NCI-H2196 treated with DMSO at 0.1 percent for 48 hours (cell line): ENCODE data around the gene BRWD1.
A peak's percentile ranks its signal among the peaks of the same experiment; 100 is the strongest.

ENCODE experiments used
- DNase-seq: peaks from one replicate; lab custom pipeline; 2025; ENCODE audit not compliant: unreplicated experiment; lab: John Stamatoyannopoulos, UW

BRWD1 gene

DNA sequence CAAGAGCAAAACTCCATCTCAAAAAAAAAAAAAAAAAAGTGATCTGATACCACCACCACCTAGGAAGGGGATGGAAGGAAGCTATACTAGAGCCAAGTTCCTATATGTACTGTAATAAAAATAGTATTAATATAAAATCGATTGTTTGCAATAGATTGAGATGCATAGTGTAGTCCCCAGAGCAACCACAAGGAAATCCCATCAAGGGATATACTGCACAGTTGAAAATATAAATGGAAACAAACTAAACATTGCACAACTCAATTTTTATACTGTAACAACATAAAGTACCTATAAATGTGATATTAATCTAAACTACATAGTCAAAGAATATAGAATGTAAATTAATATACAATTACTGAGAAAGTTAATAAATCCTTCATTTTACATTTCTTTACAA is 109.3 kb downstream of the BRWD1 start:
- DNase-seq: no peak

DNA sequence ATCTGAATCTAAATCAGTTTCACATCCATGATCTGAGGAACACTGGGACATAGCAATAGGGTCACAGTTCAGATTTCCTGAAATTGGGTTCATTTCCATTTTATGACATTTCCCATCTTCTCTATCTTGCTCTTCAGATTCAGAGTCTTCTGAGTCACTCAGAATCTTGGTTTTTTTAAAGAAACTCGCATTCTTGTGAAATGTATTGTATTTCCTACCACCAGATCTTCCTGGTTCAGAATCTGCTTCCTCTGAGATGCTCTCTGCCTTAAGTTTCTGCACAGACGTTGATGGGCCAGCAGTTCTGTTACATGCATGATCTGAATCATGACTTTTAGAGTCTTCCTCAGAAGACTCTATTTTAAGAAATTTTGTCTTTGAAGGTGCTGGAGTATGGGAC is 114.6 kb downstream of the BRWD1 start:
- DNase-seq: no peak

GRCh38 chr21:39197448-39198233 is 115.8 kb downstream of the BRWD1 start:
- DNase-seq: no peak

DNA sequence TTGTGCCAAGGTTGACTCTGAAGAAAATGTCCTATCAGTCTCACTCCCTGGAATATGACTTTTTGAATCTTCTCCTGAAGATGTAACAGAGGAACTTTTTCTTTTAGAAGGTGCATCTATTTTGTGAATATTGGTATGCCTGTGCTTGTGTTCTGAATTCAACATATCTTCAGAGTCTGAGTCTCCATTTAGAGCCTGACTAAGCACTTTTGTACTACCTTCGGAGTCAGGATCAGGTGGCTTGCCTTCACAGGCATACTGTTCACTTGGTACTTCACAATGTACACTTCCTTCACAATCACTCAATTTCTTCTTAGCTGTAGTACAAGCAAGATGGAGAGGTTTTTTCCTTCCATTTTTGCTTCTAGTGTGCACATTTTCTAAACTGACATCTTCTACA is 116.6 kb downstream of the BRWD1 start:
- no peak for DNase-seq

DNA sequence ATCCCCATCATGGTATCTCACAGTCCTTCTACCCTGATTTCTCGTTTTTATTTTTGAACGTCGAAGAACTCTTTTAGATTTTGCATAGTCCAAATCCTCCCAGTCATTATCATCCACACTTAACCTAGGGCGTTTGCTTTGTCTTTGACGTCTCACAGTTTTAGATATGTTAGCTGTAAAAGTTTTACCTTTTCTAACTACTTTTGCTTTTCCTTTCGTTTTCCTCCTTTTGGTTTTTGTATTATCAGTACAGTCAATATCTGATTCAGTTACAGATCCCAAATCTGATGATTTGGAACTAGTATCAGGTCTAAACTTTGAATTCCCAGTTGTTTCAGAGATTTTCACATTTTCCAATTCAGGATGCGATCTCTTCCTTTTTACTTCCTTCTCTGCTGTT is 117.1 kb downstream of the BRWD1 start:
- DNase-seq: no peak

- DNase-seq: no peak
Observed at GRCh38 chr21:39193380-39193779, 120.1 kb downstream of the BRWD1 start.

DNA sequence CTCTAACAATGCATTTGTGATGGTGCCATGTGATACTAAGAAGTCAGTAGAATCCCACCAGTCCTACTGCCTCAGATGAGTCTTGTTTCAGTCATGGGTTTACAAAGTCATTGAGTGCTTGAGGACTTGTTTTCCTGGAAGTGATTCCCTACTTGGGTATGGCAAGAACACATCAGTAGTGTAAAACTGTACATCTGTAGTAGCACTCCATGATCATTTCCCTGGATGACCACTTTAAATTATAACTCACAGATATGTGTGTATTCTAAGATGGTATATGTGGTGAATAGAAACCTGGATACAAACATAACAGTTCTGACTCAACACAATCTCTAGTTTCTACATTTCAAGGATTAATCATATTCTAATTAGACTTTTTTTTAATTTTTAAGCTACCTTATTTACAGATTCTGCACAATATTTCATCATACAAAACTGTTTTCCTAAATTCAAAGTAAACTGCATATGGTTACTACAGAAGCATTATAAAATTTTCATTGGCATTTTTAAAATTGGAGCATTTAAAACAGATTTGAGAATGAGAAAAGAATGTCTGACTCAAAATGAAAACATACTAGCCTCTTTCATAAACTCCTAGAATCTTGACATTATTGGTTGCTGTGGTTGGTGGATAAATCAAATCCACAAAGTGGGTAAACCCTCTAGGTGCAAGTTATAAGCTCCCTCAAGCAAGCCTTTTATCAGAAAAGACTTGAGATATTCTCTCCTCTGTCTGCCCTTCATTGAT is 123.4 kb downstream of the BRWD1 start:
- DNase-seq: no peak

DNA sequence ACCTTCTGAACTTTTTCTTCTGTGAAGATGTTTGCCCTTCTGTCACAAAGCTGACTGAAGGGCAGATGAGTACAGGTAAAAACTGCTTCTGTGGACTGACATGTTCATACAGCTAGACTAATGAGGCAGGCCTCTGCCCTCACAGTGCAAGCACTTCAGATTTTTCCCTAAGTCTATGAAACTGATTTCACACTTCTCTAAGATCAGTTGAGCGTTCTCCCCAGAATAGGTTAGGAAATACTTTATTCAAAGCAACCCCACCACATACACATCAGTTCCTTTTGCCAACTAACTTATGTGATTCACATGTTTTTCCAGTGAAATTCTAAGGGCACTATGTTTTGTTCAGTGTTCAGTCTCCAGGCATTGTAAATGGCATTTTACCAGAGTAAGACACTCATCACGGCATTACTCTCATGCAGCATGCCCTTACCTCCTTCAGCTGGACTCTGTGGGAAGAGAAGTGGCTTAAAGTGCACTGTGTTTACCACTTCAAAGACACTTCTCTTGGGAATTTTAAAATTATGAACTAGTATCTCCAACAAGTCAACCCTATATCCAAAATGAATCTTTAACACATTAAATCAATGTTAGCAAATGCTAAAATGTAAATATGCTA is 124.8 kb downstream of the BRWD1 start:
- DNase-seq: no peak

- no peak for DNase-seq
Observed at GRCh38 chr21:39187141-39187540, 126.3 kb downstream of the BRWD1 start.

GRCh38 chr21:39186676-39187075 is 126.8 kb downstream of the BRWD1 start:
- DNase-seq: no peak

GRCh38 chr21:39185157-39185556 is 128.3 kb downstream of the BRWD1 start:
- no peak for DNase-seq

GRCh38 chr21:39184050-39184980 is 129.1 kb downstream of the BRWD1 start:
- no peak for DNase-seq

GRCh38 chr21:39183272-39184049 is 130.0 kb downstream of the BRWD1 start, which contains the start of gene PSMG1:
Gene PSMG1, minus strand, starts transcription at chr21:39183451. Its CDS starts 66 bp downstream, at chr21:39183385.
- peak; percentile 82 for DNase-seq

DNA sequence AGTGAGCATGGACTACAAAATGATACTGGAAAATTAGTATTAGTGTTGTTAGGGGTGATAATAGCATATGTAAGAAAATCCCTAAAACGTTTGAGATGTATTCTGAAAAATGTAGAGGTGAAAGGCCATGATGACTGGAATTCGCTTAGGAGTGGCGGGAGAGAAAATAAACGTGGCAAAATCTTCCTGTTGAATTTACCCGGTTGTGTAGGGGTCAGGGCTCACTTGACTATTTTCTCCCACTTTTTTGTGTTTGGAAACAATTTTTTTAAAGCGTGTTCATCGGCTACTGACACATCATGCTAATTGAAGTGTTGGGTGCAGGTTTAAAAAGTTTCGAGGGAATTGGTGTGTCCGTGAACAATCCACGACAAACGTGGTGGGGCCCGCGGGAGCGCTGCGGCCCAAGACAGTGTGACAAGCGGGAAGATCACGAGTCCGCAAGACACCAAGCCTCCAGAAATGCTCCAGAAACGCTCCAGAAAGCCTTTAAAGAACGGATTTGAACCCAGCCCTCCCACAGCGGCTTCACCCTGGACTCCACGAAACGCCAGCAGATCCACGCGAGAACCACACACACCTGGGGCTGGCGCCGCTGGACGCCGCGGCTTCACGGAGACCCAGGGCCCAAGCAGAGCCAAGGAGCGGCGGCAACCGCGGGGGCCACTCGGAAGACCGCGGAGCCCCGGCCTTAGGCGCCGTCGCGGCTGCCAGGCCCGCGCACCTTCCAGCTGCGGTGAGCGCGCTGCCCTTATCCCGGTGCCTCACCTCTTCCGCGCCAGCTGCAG is 130.8 kb downstream of the BRWD1 start:
- no peak for DNase-seq

GRCh38 chr21:39182016-39182415 is 131.4 kb downstream of the BRWD1 start:
- DNase-seq: no peak

GRCh38 chr21:39181205-39181818 is 132.1 kb downstream of the BRWD1 start:
- no peak for DNase-seq

DNA sequence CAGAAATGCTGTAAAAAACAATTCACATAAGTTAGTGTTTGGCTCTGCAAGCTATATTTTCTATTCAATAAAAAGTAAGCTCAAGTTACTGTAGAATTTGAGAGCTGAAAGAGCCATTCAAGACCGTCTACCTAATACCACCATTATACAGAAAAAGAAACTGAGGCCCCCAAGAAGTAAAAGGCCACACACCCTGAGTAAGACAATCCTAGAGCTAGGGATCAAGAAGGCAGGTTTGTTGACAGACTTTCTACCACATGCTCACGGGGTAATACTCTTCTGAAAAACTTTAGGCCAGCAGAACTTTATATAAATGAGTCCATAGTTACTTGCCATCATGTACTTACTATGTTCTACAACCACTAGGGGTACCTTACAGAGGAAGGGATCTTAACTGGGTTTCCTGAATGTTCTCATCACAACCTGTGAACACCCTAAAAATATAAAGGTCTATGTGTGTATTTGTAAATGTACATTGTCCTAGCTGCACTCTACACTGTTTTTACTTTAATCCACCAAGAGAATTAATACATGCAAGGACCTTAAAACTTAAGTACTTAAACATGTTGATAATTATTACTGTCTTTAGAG is 132.9 kb downstream of the BRWD1 start:
- no peak for DNase-seq

- no peak for DNase-seq
Observed at GRCh38 chr21:39178421-39178820, 135.0 kb downstream of the BRWD1 start.
